HepG2 (cell line): Measurements from ENCODE around the gene RPL36.

Experiments used
- AKAP8 ChIP-seq: sonication (generic); formaldehyde crosslinking; IDR thresholded peaks from 2 replicates; pipeline ENCODE4 v1.5.1; 2020; ENCODE audit warnings: mild to moderate bottlenecking, missing genetic modification reagents
- MXI1 ChIP-seq: IDR thresholded peaks from 3 replicates; pipeline ENCODE4 v1.6.1; 2012; ENCODE audit warnings: low read depth, low read length, inconsistent platforms, borderline replicate concordance
- MZF1 ChIP-seq: sonication (generic); formaldehyde crosslinking; IDR thresholded peaks from 2 replicates; pipeline ENCODE4 v1.8.1; 2023; ENCODE audit warnings: mild to moderate bottlenecking, missing genetic modification reagents, borderline replicate concordance
- TF ChIP-seq, protein P1 (sequence below): sonication (generic); formaldehyde crosslinking; IDR thresholded peaks from 2 replicates; pipeline ENCODE4 v1.5.0; 2020; ENCODE audit warnings: mild to moderate bottlenecking, missing genetic modification reagents, moderate library complexity

GRCh38 chr19:5697890-5698634 lies 8.0 kb downstream of the RPL36 start:
- TF ChIP-seq, protein P1, sequence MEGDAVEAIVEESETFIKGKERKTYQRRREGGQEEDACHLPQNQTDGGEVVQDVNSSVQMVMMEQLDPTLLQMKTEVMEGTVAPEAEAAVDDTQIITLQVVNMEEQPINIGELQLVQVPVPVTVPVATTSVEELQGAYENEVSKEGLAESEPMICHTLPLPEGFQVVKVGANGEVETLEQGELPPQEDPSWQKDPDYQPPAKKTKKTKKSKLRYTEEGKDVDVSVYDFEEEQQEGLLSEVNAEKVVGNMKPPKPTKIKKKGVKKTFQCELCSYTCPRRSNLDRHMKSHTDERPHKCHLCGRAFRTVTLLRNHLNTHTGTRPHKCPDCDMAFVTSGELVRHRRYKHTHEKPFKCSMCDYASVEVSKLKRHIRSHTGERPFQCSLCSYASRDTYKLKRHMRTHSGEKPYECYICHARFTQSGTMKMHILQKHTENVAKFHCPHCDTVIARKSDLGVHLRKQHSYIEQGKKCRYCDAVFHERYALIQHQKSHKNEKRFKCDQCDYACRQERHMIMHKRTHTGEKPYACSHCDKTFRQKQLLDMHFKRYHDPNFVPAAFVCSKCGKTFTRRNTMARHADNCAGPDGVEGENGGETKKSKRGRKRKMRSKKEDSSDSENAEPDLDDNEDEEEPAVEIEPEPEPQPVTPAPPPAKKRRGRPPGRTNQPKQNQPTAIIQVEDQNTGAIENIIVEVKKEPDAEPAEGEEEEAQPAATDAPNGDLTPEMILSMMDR (CRISPR knock-in tag): no peak
- no peak for TF ChIP-seq MZF1 (CRISPR knock-in tag)
- no peak for TF ChIP-seq MXI1
- no peak for TF ChIP-seq AKAP8
